AG09309 (cell line): ENCODE results near the gene TET1.
"Not testable (repeated sequence)": the region's sequence is repeated elsewhere in the genome, so short reads cannot be mapped to it uniquely, and the experiment has no call there.

ENCODE experiments used
- DNase-seq: peaks from one replicate; pipeline ENCODE4 v3.0.0-alpha.2; 2010; ENCODE audit warnings: low read depth
- H3K4me3 ChIP-seq: 2 replicates; pipeline ENCODE4 v1.5.1; 2011; ENCODE audit warnings: mild to moderate bottlenecking, low read depth, low read length, moderate library complexity; ENCODE audit not compliant: control insufficient read depth
- CTCF ChIP-seq: IDR thresholded peaks from 2 replicates; pipeline ENCODE4 v1.5.1; 2011; ENCODE audit warnings: mild to moderate bottlenecking, low read depth, low read length, inconsistent platforms; ENCODE audit not compliant: insufficient read depth, control insufficient read depth; ENCODE audit errors: missing control alignments

Gene TET1

GRCh38 chr10:68565658-68566057 lies 5.5 kb downstream of the TET1 start:
- H3K4me3 ChIP-seq: no peak overlapping the region
- no peak for DNase-seq
- TF ChIP-seq CTCF: no peak

- no peak overlapping the region for H3K4me3 ChIP-seq
- DNase-seq: no peak
- TF ChIP-seq CTCF: no peak
Measured at GRCh38 chr10:68566351-68566750, 6.2 kb downstream of the TET1 start.

GRCh38 chr10:68566955-68567354 lies 6.8 kb downstream of the TET1 start:
- no peak for DNase-seq
- H3K4me3 ChIP-seq: no peak overlapping the region
- TF ChIP-seq CTCF: no peak

- DNase-seq: no peak
- no peak overlapping the region for H3K4me3 ChIP-seq
- TF ChIP-seq CTCF: no peak
Measured at GRCh38 chr10:68572151-68572550, 12.0 kb downstream of the TET1 start.

GRCh38 chr10:68574051-68574450 lies 13.9 kb downstream of the TET1 start:
- no peak overlapping the region for H3K4me3 ChIP-seq
- TF ChIP-seq CTCF: no peak
- no peak for DNase-seq

GRCh38 chr10:68576118-68576517 lies 16.0 kb downstream of the TET1 start:
- DNase-seq: no peak
- TF ChIP-seq CTCF: no peak
- no peak overlapping the region for H3K4me3 ChIP-seq

GRCh38 chr10:68578974-68579373 lies 18.8 kb downstream of the TET1 start:
- DNase-seq: no peak
- no peak for TF ChIP-seq CTCF
- no peak overlapping the region for H3K4me3 ChIP-seq

- not testable (repeated sequence) for DNase-seq
Measured at GRCh38 chr10:68584187-68584586, 24.1 kb downstream of the TET1 start.

More at GRCh38 chr10:68584187-68584586, 24.1 kb downstream of the TET1 start:
- H3K4me3 ChIP-seq: not testable (repeated sequence)
